ENCODE data around the gene NUP214.
"Not testable (repeated sequence)": the region's sequence is repeated elsewhere in the genome, so short reads cannot be mapped to it uniquely, and the experiment has no call there.

NUP214 gene

DNA sequence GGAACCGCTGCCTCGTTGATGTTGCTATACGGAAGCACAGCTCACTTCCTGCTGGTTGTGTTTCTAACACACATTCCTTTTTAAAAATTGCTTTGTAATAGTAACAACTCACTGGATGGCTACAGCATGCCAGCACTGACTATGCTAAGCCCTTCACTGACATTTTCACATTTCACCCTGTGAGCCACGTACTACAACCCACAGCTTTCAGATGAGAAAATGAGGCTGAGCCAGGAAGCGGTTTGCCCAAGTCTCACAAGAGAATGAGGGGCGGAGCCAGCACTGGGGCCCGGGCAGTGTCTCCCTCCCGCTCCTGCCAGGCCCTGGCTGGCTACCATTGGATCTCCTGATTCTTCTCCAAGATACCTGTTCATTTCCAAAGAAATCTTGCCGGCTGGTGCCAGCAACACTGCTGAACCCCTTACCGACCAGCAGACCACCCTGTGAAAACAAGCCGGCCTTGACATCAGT lies 112.6 kb downstream of the NUP214 start:
- peak overlapping the region; percentile 2 for H3K27ac ChIP-seq (ENCODE audit: insufficient read depth, low read depth, low read length, poor library complexity, severe bottlenecking)
- H3K36me3 ChIP-seq (ENCODE audit: control insufficient read depth, insufficient read depth, low read length): peaks cover 13% of the 10 kb centered on the region
- no peak overlapping the region for H3K4me3 ChIP-seq (ENCODE audit: insufficient read depth, low read depth, low read length)
- no peaks in the 10 kb centered on the region for H3K27me3 ChIP-seq (ENCODE audit: control insufficient read depth, insufficient read depth, low read length, poor library complexity, severe bottlenecking)
- peaks cover 21% of the 10 kb centered on the region for H3K4me1 ChIP-seq (ENCODE audit: control insufficient read depth, insufficient read depth, low read length)
- no peaks in the 10 kb centered on the region for H3K9me3 ChIP-seq (ENCODE audit: control insufficient read depth, low read length)
- WGBS, 2 experiments: 57 to 58% methylated on average over 11 of the region's 11 CpGs

DNA sequence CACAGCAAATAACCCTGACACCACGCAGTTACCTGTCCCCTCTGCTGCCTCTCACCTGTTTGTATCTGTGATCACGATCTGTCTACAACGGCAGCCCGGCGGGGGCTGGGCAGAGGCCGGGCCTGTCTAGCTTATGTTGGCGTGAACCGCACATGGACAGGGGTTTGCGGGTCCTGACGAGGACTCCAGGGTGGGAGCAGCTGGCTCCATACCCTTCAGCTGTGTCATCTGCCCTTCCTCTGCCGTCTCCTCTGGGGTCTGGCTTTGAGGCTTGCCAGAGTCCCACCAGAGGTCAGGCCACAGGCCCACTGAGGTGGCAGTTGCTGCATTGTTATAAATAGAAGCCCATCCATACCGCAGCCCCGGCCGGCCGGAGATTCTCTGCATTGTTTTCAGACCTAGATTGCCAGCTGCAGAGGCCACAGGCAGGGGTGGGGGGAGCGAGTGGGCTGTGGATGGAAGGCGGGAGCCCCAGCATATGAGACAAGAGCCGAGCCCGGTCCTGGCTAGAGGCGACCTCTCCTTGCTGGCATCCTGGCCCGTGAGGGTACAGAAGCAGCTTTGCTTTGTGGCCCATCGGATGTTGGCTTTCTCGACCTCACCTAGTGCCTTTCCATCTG lies 113.1 kb downstream of the NUP214 start:
- 75% methylated on average over 23 of the region's 23 CpGs for WGBS, 2 experiments
- Histone ChIP-seq H3K27ac (ENCODE audit: insufficient read depth, low read depth, low read length, poor library complexity, severe bottlenecking) (peak overlapping the region; percentile 60), H3K4me1 (ENCODE audit: control insufficient read depth, insufficient read depth, low read length) (peaks cover 21% of the 10 kb centered on the region), H3K27me3 (ENCODE audit: control insufficient read depth, insufficient read depth, low read length, poor library complexity, severe bottlenecking) (no peaks in the 10 kb centered on the region), H3K9me3 (ENCODE audit: control insufficient read depth, low read length) (no peaks in the 10 kb centered on the region), H3K4me3 (ENCODE audit: insufficient read depth, low read depth, low read length) (no peak overlapping the region), H3K36me3 (ENCODE audit: control insufficient read depth, insufficient read depth, low read length) (peaks cover 9% of the 10 kb centered on the region)

DNA sequence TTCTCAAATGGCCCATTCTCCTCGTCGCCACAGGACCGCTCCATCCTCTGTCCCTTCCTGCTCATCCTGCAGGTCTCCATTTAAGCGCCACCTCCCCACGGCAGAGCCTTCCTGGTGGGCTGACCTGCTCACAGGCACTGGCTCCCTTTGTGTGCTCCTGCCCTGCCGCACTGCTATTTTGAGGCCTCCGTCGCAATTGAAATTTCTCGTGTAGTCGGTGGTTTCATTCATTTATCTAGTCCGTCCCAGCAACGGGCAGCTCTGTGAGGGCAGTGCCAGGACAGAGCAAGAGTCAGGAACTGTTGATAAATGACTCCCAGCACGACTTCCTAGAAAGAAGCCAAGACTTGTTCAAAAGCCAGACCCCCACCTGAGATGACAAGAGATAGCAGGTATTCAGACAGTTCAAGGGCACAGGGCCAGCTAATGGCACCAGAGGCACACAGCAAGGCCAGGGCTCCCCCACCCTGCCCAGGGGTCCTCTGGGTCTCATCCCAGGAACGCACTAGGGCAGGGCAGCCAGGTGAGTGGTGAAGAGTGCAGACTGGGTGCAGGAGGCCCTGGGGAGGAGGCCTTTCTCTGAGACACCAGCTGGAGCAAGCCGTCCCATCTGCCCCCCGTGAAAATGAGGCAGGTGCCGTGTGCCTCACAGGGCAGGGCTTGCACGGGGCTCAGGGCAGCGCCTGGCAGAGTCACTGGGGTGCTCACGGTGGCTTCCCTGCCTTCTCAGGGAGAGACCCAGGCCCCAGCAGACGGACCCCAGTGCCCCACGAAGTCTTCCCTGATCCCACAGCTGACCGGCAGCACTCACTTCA lies 114.0 kb downstream of the NUP214 start:
- 86% methylated on average over 23 of the region's 23 CpGs for WGBS, 2 experiments
- H3K27ac ChIP-seq (ENCODE audit: insufficient read depth, low read depth, low read length, poor library complexity, severe bottlenecking): peak overlapping the region; percentile 60
- H3K9me3 ChIP-seq (ENCODE audit: control insufficient read depth, low read length): no peaks in the 10 kb centered on the region

DNA sequence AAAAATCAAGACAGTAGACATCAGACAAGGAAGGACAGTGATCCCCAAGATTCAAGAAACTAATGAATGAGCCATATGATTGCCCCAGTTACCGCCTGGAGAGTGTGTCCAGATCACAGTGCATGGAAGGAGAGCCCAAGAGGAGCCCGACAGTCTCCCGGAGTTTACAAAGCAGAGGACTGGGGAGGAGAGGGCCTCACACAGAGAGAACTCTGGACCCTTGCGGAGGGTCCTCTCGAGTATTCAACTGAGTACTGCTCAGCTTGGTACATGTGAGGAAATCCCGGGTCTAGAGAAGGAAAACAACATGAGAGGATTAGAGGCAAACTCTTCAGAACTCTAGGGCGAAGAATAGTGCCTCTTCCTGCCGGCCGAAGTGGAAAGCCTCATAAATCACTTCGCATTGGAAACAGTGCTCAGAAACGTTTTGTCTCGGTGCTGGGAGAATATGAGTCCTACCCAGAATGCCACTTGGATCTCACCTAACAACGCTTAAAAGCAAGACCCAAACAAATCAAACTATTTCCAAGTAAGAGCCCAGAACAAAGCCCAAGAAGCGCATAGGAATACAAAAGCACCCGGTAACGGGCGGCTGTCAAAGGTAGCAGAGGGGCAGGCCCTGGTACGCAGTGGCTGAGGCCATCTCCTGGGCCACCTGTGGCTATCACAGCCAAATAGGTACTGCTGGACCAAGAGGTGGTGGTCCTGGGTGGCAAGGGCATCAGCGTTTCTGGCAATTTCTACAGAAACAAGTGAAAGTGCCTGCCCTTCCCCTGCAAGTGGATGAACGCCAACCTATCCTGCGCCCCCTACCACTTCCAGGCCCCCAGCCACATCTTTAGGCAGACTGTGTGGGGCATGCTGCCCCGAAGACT lies 114.9 kb downstream of the NUP214 start:
- Histone ChIP-seq H3K27ac (ENCODE audit: insufficient read depth, low read depth, low read length, poor library complexity, severe bottlenecking) (no peak overlapping the region), H3K4me3 (ENCODE audit: insufficient read depth, low read depth, low read length) (no peak overlapping the region), H3K4me1 (ENCODE audit: control insufficient read depth, insufficient read depth, low read length) (peaks cover 21% of the 10 kb centered on the region), H3K36me3 (ENCODE audit: control insufficient read depth, insufficient read depth, low read length) (no peaks in the 10 kb centered on the region), H3K27me3 (ENCODE audit: control insufficient read depth, insufficient read depth, low read length, poor library complexity, severe bottlenecking) (no peaks in the 10 kb centered on the region), H3K9me3 (ENCODE audit: control insufficient read depth, low read length) (no peaks in the 10 kb centered on the region)
- 89 to 90% methylated on average over 22 of the region's 22 CpGs for WGBS, 2 experiments

More for the DNA sequence above, 114.0 kb downstream of the NUP214 start:
- Histone ChIP-seq H3K4me1 (ENCODE audit: control insufficient read depth, insufficient read depth, low read length) (peaks cover 21% of the 10 kb centered on the region), H3K36me3 (ENCODE audit: control insufficient read depth, insufficient read depth, low read length) (peaks cover under 1% of the 10 kb centered on the region), H3K27me3 (ENCODE audit: control insufficient read depth, insufficient read depth, low read length, poor library complexity, severe bottlenecking) (no peaks in the 10 kb centered on the region), H3K4me3 (ENCODE audit: insufficient read depth, low read depth, low read length) (no peak overlapping the region)

DNA sequence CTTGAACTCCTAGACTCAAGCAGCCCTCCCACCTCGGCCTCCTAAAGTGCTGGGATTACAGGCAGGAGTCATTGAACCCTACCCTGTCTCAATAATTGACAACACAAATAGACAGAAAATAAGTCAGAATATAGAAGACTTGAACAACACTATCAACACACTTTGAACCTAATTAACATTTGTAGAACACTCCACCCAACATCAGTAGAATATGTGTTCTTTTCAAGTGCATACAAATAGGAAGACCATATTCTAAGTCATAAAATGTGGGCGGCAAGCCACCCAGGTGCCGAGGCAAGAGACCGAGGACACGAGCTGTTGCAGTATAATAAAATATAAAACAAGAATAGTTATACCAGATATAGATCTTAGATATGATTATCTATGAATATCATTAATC lies 118.9 kb downstream of the NUP214 start:
- H3K4me3 ChIP-seq (ENCODE audit: insufficient read depth, low read depth, low read length); H3K27ac ChIP-seq (ENCODE audit: insufficient read depth, low read depth, low read length, poor library complexity, severe bottlenecking); H3K9me3 ChIP-seq (ENCODE audit: control insufficient read depth, low read length); H3K27me3 ChIP-seq (ENCODE audit: control insufficient read depth, insufficient read depth, low read length, poor library complexity, severe bottlenecking); H3K36me3 ChIP-seq (ENCODE audit: control insufficient read depth, insufficient read depth, low read length); H3K4me1 ChIP-seq (ENCODE audit: control insufficient read depth, insufficient read depth, low read length): not testable (repeated sequence)
- WGBS, 2 experiments: 82 to 83% methylated on average over 1 to 2 of the region's 5 CpGs

DNA sequence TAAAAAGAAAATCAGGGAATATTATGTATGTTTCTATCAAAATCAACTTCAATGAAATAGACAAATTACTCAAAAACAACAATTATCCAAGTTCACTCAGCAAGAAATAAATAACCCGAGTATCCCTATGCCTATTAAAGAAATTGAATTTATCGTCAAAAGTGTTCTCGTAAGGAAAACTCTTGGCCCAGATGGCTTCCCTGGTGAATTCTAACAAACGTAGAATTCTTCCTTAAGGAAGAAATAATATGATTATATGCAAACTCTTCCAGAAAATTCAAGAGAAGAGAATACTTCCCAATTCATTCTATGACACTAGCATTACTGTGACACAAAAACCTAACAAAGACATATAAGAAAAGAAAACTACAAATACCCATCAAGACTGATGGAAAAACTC lies 121.2 kb downstream of the NUP214 start:
- Histone ChIP-seq H3K4me1 (ENCODE audit: control insufficient read depth, insufficient read depth, low read length) (no peaks in the 10 kb centered on the region), H3K9me3 (ENCODE audit: control insufficient read depth, low read length) (no peaks in the 10 kb centered on the region), H3K27ac (ENCODE audit: insufficient read depth, low read depth, low read length, poor library complexity, severe bottlenecking) (no peak overlapping the region), H3K36me3 (ENCODE audit: control insufficient read depth, insufficient read depth, low read length) (no peaks in the 10 kb centered on the region), H3K27me3 (ENCODE audit: control insufficient read depth, insufficient read depth, low read length, poor library complexity, severe bottlenecking) (no peaks in the 10 kb centered on the region), H3K4me3 (ENCODE audit: insufficient read depth, low read depth, low read length) (no peak overlapping the region)
- WGBS, 2 experiments: 94 to 99% methylated on average over 3 to 4 of the region's 4 CpGs

DNA sequence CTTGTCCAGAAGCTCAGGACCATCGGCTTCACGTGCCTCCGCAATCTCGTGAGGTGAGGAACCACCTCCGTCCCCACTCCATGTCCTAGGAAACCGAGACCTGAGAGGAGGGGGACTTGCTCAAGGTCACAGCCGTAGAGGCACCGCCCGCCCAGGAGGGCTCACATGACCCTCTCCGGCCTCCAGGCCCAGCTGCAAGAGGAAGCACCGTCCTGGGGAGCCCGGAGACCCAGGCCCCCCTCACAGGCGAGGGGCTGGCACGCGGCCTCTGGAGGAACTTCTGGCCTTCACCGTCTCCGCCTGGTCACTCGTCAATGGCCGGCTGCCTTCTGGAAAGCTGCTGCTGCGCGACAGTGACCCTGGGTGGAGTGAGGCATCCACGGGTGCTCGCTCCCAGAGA lies 126.7 kb downstream of the NUP214 start:
- H3K36me3 ChIP-seq (ENCODE audit: control insufficient read depth, insufficient read depth, low read length): no peaks in the 10 kb centered on the region
- H3K27ac ChIP-seq (ENCODE audit: insufficient read depth, low read depth, low read length, poor library complexity, severe bottlenecking): no peak overlapping the region
- WGBS, 2 experiments: 93 to 94% methylated on average over 23 of the region's 23 CpGs
- no peaks in the 10 kb centered on the region for H3K27me3 ChIP-seq (ENCODE audit: control insufficient read depth, insufficient read depth, low read length, poor library complexity, severe bottlenecking)
- no peak overlapping the region for H3K4me3 ChIP-seq (ENCODE audit: insufficient read depth, low read depth, low read length)
- H3K9me3 ChIP-seq (ENCODE audit: control insufficient read depth, low read length): no peaks in the 10 kb centered on the region
- H3K4me1 ChIP-seq (ENCODE audit: control insufficient read depth, insufficient read depth, low read length): peaks cover 12% of the 10 kb centered on the region

DNA sequence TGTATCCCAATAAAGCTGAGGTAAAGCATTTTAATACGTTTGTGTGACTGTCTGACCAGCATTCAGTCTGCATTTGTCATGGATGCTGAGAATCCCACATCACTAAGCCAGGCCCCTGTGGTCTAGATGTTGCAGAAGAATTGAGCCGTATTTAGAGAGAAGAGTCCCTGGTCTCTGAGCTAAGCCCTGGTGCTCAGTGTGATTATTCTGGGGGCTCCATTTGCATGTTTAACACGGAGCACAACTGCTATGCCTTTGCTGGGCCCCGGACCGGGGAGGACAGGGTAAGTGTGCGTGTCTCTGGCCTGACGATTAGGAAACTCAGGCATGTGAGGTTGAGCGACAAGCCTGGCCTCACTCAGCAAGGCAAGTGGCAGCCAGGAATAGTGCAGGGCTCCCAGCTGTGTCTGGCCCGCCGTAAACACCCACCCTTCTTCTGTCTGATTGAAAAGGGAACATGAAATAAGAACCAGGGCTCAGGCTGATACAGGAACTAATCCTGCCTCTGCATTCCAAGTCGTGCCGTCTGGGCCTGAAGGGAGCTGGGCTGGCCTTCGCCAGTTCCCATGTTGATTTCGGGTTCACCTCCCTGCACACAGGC lies 128.6 kb downstream of the NUP214 start:
- Histone ChIP-seq H3K4me3 (ENCODE audit: insufficient read depth, low read depth, low read length) (no peak overlapping the region), H3K27me3 (ENCODE audit: control insufficient read depth, insufficient read depth, low read length, poor library complexity, severe bottlenecking) (no peaks in the 10 kb centered on the region), H3K27ac (ENCODE audit: insufficient read depth, low read depth, low read length, poor library complexity, severe bottlenecking) (peak overlapping the region; percentile 22), H3K36me3 (ENCODE audit: control insufficient read depth, insufficient read depth, low read length) (no peaks in the 10 kb centered on the region), H3K4me1 (ENCODE audit: control insufficient read depth, insufficient read depth, low read length) (peaks cover 12% of the 10 kb centered on the region), H3K9me3 (ENCODE audit: control insufficient read depth, low read length) (no peaks in the 10 kb centered on the region)
- 63% methylated on average over 14 of the region's 14 CpGs for WGBS, 2 experiments

DNA sequence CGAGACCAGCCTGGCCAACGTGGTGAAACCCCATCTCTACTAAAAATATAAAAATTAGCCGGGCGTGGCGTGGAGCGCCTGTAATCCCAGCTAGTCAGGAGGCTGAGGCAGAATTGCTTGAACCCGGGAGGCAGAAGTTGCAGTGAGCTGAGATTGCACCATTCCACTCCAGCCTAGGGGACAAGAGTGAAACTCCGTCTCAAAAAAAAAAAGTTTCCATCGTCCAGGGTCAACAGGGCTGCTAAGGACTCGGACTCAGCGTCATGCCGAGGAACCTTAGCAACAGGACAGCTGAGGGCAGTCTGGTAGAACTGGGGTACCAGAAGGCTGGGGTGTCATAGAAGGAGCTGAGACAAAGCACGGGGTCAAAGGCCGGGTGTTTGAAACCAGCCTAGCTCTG lies 129.2 kb downstream of the NUP214 start:
- H3K27me3 ChIP-seq (ENCODE audit: control insufficient read depth, insufficient read depth, low read length, poor library complexity, severe bottlenecking): no peaks in the 10 kb centered on the region
- H3K27ac ChIP-seq (ENCODE audit: insufficient read depth, low read depth, low read length, poor library complexity, severe bottlenecking): no peak overlapping the region
- 93% methylated on average over 14 of the region's 14 CpGs for WGBS, 2 experiments
- no peak overlapping the region for H3K4me3 ChIP-seq (ENCODE audit: insufficient read depth, low read depth, low read length)
- H3K4me1 ChIP-seq (ENCODE audit: control insufficient read depth, insufficient read depth, low read length): peaks cover 12% of the 10 kb centered on the region
- H3K9me3 ChIP-seq (ENCODE audit: control insufficient read depth, low read length): no peaks in the 10 kb centered on the region
- H3K36me3 ChIP-seq (ENCODE audit: control insufficient read depth, insufficient read depth, low read length): no peaks in the 10 kb centered on the region

Measured in ectodermal cell (in vitro differentiated cells).